HUDEP-2 (cell line): ENCODE measurements around the gene RILP.

Experiments
- DNase-seq, 76 experiments: peaks; one replicate each; lab custom pipeline; 2025; ENCODE audit not compliant: unreplicated experiment in 76 of 76; lab: John Stamatoyannopoulos, UW

The RILP gene

DNA sequence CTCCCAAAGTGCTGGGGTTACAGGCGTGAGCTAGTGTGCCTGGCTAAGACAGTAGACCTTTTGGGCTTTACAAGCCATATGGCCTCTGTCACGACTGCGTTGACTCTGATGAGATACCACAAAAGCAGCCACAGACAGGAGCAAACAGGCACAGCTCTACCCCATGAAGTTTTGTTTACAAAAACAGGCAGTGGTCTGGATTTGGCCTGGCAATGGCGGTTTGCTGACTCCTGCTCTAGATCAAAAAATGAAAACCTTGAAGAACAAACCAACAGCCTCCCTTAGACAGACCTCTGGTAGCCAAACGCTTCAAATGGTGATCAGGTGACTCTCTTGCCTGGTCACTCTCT, 41.7 kb downstream of the RILP start:
- DNase-seq = no peak

DNA sequence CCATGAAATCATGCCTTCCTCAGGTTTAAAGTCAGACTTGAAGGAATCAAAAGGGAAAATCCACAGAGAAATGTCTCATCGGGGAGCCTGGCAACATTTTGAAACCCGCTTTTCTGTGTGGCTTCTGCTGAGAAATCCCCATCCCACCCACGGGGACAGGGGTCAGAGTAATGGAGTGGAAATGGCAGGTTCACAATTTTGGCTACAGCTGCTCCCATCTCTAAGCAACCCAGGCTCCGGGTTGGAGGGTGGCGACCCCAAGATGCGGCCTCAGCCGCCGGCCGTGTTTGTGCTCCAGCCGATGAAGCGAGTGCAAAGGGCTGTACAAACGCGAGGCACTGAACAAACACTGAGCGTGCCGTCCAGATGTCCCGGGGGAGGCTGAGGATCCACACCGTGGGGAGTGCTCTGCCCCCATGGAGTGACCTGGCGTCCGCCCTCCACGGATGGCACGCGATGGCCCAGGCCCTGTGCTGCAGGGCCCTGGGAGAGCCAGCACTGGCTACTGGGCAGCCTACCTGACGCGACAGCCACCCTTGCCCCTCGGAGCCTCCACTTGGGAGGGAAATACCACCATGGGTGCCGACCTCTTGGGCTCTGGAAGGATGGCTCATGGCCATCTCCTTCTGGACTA, 43.2 kb downstream of the RILP start:
- DNase-seq = no peak

DNA sequence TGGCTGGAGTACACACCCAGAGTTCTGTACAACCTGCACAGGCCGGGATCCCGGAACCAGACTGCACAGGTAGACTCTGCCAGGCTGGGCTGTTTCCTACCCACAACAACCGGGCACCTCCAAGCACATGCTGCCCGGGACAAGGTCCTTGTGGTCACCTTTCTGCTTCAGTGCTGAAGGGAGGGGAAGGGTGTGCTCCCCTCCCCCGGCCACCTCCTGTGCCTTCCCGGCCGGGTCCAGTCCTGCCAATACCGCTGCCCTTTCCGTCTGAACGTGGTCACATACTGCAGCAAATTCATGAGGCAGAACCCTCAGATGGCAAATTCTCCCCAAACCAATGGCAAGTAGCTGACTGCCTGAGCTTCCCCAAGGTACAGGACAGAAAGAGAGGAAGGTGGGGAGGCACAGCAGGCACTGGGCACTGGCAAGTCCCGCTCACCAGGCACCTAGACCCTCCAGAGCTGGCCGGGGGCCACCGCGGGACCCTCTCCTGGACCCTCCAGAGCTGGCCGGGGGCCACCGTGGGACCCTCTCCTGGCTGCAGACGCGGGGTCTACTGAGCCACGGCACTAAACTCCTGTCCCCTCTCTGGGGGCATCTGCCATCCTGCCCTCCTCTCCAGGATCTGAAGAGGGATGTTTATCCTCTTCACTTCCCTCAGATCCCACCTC, 43.9 kb downstream of the RILP start:
- DNase-seq = no peak

DNA sequence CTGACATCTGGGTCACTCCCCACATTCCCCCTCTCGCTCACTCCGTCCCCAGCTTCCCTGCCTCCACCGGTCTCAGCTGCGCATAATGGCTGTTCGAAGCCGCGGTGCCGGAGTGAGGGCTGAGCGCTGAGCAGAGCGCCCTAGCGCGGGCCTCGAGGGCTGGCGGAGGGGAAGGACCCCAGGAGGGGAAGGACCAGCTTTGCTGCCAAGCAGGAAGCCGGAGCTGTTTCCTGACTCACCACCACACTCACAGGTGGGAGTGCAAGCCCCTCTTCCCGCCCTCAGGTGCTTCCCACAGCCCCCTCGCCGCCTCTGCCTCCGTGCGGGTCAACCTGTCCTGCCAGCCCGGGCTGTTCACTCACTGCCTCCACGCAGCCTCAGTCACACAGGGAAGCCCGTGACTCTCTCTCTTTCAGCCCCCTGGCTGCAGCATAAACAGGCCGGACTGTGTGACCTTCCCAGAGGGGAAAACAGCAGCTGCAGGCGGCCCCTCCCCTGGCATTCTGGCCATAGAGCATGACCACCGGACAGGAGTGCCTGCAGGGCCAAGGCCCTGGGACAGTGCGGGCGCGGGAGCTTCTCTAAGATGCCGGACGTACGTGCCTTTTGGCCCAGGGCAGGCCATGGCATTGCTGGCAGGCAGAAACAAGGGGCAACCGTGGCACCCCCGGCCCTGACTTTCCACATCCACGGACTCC, 44.7 kb downstream of the RILP start:
- DNase-seq = no peak

DNA sequence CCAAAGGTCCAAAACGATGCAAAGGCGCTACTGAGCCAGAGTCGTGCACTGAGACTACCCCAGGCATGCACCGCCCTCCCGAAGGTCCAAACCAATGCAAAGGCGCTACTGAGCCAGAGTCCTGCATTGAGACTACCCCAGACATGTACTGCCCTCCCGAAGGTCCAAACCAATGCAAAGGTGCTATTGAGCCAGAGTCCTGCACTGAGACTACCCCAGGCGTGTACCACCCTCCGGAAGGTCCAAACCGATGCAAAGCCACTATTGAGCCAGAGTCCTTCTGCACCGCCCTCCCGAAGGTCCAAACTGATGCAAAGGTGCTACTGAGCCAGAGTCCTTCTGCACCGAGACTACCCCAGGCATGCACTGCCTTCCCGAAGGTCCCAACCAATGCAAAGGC, 48.1 kb downstream of the RILP start:
- no peak for DNase-seq

DNA sequence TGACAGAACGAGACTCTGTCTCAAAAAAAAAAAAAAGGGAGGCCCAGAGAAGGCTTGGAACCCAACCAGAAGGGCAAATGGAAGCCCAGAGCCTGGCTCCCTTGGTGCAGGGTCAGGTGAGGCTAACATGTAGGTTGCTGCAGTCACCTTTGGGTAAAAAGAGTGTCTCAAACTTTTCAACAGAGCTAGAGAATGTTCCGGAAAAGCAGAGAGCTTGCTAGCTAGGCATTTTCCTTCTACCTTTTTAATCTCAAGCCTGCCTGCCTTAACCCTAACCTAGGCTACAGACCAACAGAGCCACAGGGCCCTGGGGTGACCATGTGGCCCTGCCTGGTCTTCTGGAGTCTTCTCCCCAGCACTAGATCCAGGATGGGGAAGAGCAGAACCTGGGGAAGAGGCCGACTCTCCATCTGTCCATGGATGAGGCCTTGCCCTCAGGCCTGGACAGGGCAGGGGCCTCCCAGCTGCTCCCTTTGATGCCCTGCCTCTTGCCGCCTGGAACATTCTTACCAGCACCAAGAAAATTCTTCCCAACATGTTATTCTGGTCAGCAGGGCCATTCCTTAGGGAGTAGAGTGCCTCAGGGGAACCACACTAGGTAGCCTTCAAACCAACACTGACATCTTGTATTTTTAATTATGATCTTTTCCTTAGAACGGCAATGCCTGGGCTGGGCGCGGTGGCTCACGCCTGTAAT, 51.1 kb downstream of the RILP start:
- no peak for DNase-seq

DNA sequence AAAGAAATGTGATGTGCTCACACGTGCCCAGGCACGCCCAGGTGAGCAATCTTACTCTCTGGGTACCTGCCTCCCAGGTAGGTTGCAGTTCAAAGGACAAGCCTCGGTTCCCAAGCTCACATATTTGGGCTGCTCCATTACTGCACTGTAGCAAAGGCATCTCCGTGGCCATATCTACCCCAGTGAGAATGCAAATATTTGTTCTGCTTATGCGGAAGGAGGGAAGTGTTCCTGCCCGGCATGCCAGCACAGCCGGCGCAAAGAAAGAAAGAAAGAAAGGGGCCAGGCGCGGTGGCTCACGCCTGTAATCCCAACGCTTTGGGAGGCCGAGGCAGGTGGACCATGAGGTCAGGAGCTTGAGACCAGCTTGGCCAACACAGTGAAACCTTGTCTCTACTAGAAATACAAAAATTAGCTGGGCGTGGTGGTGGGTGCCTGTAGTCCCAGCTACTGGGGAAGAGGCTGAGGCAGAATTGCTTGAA, 51.8 kb downstream of the RILP start:
- DNase-seq = no peak
